Hindlimb muscle (tissue), 1 donor: ENCODE data around the gene ZDHHC21. TPM values are rescaled to one million over a fixed set of nuclear protein-coding genes. Genes with fewer than 3 reads are reported as not detected.

Source experiments
- DNase-seq: peaks from one replicate; pipeline ENCODE4 v3.0.0-alpha.2; 2013
- polyA plus RNA-seq: library from polyadenylated mRNA; unstranded; fragments of 120-200 nt; gene quantifications from one replicate; pipeline ENCODE4 v1.2.1, GENCODE V29; 2013; ENCODE audit not compliant: insufficient read length

The ZDHHC21 gene, protein sequence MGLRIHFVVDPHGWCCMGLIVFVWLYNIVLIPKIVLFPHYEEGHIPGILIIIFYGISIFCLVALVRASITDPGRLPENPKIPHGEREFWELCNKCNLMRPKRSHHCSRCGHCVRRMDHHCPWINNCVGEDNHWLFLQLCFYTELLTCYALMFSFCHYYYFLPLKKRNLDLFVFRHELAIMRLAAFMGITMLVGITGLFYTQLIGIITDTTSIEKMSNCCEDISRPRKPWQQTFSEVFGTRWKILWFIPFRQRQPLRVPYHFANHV
- polyA plus RNA-seq: 11.6 TPM

DNA sequence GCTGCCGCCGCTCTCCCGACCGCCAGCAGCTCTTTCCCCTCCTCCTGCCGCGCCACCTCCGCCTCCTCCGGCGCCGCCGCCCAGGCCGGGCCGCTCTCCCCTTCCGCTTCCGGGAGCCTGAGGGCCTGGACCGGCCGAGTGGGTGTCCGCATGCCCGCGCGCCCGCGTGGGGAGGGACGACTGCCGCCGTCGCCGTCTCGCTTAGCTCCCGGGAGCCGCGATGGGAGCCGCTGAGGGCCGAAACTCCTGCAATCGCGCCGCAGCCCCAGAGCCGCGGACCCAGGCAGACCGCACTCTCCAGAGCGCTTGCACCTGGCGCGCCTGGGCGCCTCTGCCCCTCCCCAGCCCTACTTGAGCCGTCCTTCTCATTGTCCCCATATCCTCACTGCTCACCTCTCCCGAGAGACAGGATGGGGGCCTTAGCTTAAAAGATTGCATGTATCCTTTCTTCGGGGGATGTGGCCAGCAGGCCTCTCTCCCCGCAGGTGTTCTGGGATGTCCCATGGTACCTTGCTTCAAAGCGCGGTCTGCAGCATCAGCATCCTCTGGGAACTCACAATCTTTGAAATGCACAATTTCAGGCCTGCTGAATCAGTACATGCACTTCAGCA lies at the start of gene ZDHHC21:
ZDHHC21 (minus strand) TSS at position 182 of the 611 bp plus-strand sequence. CDS start 19,092 bp downstream, outside the sequence.
- DNase-seq: peak; percentile 63

DNA sequence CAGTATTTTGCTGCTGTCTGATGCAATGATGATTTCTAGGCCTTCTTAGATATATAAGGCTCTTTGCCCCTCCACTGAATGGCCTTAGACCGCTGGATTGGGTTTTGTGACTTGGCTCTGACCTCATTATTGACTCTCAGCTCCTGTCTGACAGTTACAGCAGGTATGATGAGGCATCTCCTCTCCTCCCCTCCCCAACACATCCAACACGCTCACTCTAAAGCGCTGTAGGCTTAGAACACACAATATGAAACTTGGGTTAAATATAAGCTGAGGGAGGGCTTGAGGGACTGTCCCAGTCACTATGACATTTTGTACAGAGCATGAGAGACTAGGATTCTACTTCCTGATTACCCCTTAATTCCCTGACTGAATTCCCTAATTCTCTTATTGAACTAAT lies 48.1 kb upstream of the ZDHHC21 start:
- DNase-seq: no peak

DNA sequence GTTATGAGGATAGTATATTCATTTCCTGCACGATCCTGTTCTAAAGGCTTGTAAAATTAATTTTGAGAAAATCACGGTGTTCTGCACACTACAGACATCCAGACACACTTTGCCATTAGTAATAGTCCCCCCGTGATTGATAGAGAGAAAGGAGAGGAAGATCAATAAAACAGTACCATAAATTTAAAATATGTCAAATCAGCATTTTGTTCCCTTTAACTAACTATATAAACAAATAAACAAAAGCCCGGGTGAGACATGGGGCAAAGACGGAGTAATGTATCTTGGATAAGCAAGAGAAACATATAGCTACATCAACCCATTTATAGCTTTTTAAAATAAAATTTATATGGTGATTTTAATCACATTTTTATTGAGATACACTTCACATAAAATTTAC lies 39.9 kb upstream of the ZDHHC21 start:
- DNase-seq: no peak

DNA sequence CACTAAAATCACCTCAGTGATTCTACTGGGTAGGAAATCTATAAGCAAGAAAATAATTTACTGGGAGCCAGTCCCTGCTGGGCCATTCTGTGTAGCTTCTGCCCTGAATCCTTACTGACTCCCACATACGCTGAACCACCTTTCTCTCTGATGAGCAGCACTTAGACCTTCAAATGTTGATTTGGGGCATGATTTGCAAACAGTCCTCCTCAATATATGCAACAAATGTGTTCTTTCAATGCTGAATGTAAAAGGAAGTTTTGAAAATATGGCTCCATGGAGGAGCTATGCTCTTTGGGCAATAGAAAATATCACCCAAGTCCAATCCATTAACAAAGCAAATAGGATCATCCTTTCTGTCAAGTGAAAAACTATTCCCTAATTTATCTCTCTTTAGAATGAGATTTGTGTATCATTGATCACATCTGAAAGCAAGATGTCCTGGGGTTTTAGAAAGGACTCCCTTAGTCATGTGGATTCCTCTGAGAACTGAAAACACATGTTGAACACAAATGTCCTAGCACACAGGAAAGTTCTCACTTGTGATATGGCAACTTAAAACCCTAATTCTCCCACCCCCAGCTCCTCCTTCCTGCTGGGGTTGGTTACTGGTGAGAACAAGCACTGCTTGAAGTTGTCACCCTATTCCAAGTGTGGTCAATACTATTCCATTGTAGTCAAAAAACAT lies 38.2 kb upstream of the ZDHHC21 start:
- DNase-seq: no peak

DNA sequence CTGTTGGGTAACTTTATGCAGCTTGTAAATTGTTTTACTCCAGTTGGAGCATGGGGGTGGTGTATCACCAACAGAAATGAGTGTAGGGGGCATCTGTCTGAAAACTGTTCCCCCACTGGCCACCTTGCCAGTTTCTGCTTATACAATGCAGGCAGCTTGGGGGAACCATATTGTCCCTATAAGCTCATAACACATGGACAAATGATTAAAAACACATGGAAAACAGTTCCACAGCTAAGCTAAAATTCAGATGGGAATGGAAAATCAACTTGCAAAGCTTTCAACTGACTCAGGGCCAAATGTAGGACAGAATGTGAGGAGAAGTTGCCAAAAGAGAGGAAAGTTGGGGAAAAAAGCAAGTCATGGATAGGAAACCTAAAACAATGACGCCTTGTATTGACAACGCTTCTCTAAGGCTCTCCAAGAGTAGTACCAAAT lies 37.2 kb upstream of the ZDHHC21 start:
- peak; percentile 91 for DNase-seq

DNA sequence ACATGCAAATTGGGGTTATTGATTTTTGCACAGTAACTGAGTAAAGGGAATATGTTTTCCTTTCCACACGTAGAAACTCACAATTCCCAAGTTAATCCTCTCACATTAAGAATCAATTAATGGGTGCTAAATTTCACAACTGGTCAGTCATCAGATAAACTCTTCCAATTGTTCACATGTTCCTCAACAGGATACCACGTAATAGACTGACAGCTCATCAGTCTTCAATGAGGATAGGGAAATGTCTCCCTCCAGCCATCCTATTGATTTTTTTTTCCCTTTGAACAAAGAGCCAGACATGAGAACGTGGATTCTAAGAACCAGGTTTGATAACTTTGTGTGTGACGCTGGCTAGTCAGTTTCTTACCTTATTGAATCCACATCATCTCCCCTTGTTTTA lies 30.1 kb upstream of the ZDHHC21 start:
- DNase-seq: no peak

DNA sequence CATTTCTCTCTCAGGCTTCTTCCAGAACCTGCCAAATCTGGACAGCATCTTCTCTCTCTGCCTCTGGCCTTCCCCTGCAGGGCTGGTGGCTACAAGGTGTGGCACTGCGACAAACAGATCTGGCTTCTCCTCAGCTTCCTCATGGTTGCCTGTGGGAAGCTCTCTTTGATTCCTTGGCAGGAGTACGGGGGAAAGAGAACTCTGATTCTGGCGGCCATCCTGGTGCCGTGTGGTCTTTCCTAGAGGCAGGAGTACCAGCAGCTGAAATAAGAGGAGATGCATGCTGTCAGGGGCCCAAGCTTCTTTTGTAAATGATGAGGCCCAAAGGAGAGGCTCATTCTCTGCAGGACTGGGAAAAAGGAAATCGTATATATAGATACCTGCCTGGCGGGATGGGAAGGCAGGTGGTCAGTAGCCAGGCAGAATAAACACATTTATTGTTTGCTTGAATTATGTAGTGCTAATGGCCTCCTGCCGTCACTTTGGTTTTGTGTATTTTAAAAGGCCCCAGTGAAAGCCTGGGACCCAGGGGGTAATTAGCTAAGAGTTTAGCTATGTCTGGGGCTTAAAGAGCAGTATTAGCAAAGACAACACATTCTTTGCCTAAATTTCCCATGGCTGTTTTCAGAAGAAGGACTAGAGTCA lies 29.3 kb upstream of the ZDHHC21 start, which contains the start of gene CER1:
CER1 (minus strand) TSS at position 343 of the 645 bp plus-strand sequence; CDS start at position 282, 61 bp downstream.
- no peak for DNase-seq

DNA sequence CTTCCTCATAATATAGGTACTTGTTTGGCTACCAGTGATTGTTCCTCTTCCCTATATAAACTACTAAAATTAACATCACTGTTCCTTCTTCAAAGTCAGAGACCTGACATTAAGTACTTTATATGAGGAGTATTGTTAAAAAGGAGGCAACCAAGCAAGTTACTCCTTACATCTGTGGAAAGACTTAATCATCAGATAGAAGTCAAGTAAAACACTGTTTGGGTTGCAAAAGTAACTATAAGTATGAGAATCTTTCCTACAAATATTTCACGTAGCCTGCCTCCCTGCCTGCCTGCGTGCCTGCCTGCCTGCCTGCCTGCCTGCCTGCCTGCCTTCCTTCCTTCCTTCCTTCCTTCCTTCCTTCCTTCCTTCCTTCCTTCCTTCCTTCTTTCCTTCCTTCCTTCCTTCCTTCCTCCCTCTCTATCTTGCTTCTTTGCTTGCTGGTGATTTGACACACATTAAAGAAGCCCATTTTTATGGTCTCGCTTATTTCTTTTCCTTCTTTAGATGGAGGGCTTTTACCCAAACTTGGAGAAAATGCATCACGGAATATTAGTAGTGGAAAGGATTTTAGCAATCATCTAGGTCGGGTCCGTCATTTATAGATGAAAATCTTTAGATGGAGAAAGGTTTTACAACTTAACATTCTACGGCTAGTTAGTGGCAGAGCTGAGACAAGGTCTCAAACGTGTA lies 26.1 kb upstream of the ZDHHC21 start:
- DNase-seq: no peak

DNA sequence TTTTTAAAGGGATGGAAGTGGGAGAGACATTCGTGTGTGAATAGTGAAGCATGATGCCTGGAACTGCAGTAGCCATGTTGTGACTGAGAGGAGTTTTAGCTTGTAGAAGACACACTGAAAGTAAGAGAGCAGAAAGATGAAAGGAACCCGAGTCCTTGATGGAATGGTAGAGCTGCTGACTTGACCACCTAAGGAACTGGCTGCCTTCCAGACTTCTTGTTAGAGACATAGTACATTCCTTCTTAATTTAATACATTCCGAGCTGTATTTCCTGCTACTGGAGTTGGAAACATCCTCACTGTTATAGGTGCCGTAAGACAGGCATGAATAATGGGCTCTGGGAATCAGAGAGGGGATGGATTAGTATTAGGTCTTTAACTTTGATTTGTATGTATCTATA lies 21.9 kb upstream of the ZDHHC21 start:
- DNase-seq: no peak

DNA sequence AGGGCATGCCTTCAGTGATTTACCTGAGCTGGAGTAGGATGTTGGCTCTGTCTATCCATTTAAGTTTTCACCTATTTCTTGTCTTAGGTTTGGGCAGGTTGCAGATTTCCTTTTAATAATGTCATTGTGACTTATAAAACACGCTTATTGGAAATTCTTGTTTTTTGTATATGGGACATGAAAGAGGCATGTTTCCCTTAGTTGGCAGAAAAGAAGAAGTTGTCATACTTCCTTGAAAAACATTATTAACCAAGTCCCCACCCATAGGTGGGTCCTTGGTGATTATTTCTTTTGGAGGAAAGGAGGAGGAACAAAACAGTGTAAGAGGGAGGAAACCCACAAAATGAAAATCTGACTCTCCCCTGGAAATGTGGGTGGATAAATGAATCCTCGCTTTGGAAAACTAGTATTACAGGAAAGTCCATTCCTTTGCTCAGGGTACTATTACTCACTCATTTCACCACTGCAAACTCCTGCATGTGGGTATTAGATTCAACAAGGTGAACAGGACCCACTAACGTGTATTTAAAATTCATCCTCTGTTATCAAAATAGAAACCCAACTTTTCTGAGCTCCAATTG lies 20.0 kb upstream of the ZDHHC21 start:
- no peak for DNase-seq

DNA sequence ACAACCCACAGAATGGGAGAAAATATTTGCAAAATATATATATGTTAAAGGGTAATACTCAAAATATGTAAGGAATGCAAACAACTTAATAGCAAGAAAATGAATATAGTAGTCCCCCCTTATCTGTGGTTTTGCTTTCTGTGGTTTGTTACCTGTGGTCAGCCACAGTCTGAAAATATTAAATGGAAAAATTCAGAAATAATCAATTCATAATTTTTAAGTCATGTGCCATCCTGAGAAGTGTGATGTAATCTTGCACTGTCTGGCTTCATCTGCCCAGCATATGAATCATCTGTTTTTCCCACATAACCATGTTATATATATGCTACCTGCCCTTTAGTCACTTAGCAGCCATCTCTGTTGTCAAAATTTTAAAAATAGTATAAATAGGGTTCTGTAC lies 17.6 kb upstream of the ZDHHC21 start:
- no peak for DNase-seq

DNA sequence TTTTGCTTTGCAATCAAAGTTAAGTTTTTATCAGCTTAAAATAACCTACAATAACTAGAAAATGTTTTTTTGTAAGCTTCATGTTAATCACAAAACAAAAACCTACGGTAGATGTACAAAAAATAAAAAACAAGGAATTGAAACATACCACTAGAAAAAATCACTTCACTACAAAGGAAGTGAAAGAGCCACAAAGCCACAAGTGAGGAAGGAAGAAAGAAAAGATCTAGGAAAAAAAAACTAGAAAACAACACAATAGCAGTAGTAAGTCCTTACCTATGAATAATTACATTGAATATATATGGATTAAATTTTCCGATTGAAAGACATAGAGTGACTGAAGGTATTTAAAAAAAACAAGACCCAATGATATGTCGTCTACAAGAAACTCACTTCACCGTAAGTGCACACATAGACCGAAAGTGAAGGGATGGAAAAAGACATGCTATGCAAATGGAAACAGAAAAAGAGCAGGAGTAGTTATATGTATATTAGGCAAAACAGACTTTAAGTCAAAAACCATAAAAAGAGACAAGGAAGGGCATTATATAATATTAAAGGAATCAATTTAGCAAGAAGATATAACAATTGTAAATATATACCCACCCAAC lies 13.4 kb upstream of the ZDHHC21 start:
- no peak for DNase-seq

DNA sequence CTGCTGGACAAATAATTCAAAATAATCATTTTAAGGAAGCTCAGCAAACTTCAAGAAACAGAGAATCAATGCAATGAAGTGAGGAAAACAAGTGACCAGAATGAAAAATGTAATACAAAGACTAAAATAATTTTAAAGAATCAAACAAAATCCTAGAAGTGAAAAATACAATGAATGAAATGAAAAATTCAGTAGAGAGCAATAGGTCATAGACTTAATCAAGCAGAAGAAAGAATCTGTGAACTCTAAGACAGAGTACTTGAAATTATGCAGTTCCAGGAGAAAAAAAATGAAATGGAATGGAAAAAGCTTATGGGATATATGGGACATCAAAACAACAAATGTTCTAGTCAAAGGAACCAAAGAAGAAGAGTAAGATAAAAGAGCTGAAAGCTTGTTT lies 11.8 kb upstream of the ZDHHC21 start:
- DNase-seq: no peak

DNA sequence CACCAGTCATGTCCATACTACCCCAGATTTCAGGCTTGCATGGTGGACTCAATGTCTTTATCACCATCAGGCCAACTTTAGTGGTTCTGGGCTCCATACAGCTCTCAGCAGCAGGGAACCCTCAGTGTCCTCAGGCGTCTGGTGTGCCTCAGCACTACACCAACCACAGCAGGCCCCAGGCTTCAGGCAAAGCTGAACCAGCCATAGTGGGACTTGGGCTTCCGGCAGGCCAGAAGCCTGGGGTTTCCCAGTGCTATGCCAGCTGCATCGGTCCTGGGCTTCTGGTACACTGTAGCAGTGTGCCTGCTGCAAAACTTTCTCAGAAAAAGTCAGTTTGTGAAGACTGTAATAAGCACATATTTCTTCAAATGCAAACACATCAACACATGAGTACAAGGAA lies 11.0 kb upstream of the ZDHHC21 start:
- DNase-seq: no peak

DNA sequence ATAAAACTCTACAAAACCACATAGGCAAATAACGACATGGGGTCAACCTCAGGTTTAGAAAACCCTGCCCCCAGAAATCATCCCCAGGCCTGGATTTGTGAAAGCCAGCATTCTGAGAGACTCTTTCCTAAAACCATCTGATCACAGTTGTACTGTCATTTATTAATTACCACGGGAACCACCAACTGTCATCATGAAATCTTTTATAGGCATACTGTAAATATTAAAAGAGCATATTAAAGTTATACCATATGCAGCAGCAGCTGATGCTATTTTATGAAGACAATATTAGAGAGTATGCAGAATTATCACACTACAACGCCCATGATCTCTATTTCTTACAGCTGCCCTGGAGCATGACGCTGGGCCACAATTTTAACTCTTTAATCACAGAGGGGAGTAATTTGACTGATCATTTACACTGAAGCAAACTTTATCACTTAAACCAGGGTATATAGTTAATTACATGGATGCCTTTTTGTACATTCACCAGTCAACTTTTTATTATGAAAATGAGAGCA lies 9.0 kb upstream of the ZDHHC21 start:
- no peak for DNase-seq

DNA sequence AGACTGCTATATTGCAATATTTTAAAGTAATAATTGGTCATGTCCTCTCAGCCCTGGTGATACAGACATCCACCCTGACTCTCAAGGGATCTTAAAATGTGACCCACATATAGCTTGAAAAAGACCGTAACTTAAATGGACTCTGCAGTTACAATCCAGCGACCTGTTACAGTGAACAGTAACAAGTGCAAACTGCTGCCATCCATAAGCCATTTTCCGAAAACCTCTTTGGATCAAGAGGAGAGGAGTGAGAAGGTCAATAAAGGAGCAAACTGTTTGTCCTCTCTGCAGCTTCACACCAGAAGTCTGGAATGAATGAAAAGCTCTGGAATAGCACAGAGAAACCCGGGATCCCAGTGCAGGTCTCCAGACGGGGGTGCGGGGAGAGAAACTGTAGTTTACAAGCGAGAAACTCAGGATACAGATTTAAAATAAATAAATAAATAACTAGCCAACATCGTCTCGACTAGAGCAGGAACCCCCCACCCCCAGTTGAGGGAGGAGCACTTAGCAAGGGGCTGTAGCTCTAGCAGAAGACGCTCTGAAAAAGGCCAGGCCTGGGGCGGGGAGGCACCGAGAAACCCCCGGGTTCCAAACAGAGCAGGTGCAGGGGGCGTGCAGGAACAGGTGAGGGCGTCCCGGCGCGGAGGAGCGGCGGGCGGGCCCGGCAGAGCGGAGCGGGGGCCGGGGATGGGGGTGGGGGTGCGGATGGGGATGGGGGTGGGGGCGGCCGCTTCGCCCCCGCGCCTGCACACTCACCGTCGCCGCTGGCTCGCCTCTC lies 572 bp downstream of the ZDHHC21 start:
- DNase-seq: peak; percentile 43

DNA sequence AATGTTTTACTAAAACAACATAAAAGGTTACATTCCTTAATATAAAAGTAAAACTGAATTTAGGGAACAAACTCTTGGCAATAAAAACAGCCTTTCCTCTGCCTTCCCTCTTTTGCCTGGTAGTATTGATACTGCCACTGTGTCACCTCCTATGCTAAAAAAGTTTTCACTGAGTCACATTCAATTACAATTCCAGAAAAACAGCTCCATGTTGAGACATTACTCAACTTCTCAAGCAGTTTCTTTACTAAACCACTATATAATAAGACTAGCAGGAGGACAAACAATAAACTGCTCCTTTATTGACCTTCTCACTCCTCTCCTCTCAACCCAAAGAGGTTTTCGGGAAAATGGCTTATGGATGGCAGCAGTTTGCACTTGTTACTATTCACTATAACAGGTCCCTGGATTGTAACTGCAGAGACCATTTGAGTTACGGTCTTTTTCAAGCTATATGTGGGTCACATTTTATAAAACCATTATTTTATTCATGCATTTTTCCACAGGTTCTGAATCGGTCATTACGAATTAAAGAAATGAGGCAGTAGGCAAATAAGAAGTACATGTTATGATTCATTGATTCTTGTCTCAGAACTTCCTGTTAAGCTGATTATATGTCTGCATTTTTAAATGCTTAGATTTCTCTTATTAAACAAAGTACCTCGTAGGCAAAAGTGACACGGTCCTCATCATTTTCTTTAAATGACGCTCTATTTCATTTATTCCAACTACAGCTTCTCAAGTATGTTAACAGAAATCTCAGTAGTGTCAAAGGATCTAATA lies 2.1 kb downstream of the ZDHHC21 start:
- no peak for DNase-seq

DNA sequence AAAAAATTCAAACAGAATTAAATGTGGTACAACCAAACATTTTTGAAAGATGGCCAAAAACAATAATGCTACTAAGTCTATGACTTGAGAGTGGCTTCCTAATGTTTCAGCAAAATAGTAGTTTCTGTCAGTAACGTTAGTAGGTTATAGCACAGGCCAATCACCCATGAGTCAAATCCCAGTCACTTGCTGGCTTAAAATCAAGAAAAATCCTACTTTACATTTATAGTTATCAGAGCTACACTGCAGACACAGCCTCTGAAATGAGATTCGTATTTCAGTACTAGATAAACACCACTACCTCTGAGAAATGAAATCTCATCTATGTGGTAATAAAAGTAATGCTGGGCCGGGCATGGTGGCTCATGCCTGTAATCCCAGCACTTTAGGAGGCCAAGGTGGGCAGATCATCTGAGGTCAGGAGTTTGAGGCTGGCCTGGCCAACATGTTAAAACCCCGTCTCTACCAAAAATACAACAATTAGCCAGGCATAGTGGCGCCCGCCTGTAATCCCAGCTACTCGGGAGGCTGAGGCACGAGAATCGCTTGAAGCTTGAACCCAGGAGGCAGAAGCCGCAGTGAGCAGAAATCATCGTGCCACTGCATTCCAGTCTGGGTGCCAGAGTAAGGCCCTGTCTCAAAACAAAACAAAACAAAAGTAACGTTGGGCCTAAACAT lies 6.1 kb downstream of the ZDHHC21 start:
- DNase-seq: no peak

DNA sequence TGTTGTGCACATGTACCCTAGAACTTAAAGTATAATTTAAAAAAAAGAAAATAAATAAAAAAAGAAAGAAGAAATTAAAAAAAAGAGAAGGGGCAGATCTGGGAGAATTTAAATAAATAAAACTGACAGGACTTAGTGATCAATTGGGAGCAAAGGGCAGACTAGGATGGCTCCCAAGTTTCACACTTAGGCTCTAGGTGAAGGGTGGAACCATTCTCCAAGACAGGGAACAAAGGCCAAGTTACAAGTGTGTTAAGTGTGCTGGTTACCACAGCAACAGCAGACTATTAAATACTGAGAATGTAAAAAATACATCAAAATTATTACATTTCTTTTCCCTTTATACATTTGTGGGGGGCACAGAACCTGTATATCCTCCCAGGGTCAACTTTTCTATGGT lies 7.1 kb downstream of the ZDHHC21 start:
- no peak for DNase-seq
